Mammary epithelial cell (primary cell): ENCODE measurements around the gene RAET1E.
"Not testable (repeated sequence)": the region's sequence is repeated elsewhere in the genome, so short reads cannot be mapped to it uniquely, and the experiment has no call there.

Experiments used
- EZH2 ChIP-seq: IDR thresholded peaks from 2 replicates; pipeline ENCODE4 v1.6.1; 2012; ENCODE audit warnings: low read length, inconsistent platforms, borderline replicate concordance
- TF ChIP-seq, protein P1 (sequence below), 2 donors: IDR thresholded peaks in 1 of 2; conservative IDR thresholded peaks in 1 of 2; 2 replicates each; pipeline ENCODE4 v1.5.1; 2011 to 2012; ENCODE audit warnings: inconsistent platforms in 2 of 2, low read length in 2 of 2, mild to moderate bottlenecking in 2 of 2, control low read depth in 1 of 2, low read depth in 1 of 2; ENCODE audit not compliant: insufficient read depth in 1 of 2; ENCODE audit errors: extremely low read depth in 1 of 2

GRCh38 chr6:149912680-149913079 lies 14.8 kb upstream of the RAET1E start:
- TF ChIP-seq, protein P1, sequence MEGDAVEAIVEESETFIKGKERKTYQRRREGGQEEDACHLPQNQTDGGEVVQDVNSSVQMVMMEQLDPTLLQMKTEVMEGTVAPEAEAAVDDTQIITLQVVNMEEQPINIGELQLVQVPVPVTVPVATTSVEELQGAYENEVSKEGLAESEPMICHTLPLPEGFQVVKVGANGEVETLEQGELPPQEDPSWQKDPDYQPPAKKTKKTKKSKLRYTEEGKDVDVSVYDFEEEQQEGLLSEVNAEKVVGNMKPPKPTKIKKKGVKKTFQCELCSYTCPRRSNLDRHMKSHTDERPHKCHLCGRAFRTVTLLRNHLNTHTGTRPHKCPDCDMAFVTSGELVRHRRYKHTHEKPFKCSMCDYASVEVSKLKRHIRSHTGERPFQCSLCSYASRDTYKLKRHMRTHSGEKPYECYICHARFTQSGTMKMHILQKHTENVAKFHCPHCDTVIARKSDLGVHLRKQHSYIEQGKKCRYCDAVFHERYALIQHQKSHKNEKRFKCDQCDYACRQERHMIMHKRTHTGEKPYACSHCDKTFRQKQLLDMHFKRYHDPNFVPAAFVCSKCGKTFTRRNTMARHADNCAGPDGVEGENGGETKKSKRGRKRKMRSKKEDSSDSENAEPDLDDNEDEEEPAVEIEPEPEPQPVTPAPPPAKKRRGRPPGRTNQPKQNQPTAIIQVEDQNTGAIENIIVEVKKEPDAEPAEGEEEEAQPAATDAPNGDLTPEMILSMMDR (conservative IDR thresholded peaks at IDR 0.05 in 1 of 2, IDR thresholded peaks at IDR 0.05 in 1 of 2; ENCODE audit: extremely low read depth in 1 of 2, insufficient read depth in 1 of 2, low read depth in 1 of 2, low read length in 2 of 2) = not testable (repeated sequence)
- TF ChIP-seq EZH2 = not testable (repeated sequence)
